Type B pancreatic cell (in vitro differentiated cells): ENCODE data around the gene NSD2. TPM values are rescaled to one million over a fixed set of nuclear protein-coding genes. Genes with fewer than 3 reads are reported as not detected.

Source experiments
- DNase-seq: peaks from one replicate; pipeline ENCODE4 v3.0.0; 2021; ENCODE audit warnings: mixed read lengths; ENCODE audit not compliant: unreplicated experiment; ENCODE audit errors: extremely low spot score
- H3K27ac Mint-ChIP-seq: 2 replicates; pipeline ENCODE4 v1.8.0; 2021; ENCODE audit warnings: mild to moderate bottlenecking, mixed read lengths
- H3K27me3 Mint-ChIP-seq: 2 replicates; pipeline ENCODE4 v1.8.0; 2021; ENCODE audit warnings: mixed read lengths
- H3K36me3 Mint-ChIP-seq: 2 replicates; pipeline ENCODE4 v1.8.0; 2021; ENCODE audit warnings: mixed read lengths
- H3K4me1 Mint-ChIP-seq: one replicate; pipeline ENCODE4 v1.8.0; 2021; ENCODE audit warnings: mixed read lengths; ENCODE audit not compliant: unreplicated experiment
- H3K4me3 Mint-ChIP-seq: 2 replicates; pipeline ENCODE4 v1.8.0; 2021; ENCODE audit warnings: mild to moderate bottlenecking, mixed read lengths
- H3K9me3 Mint-ChIP-seq: 2 replicates; pipeline ENCODE4 v1.8.0; 2021; ENCODE audit warnings: mixed read lengths
- total RNA-seq: library from RNA; stranded (reverse); gene quantifications from 2 replicates; pipeline ENCODE4 v1.2.1, GENCODE V29; 2021; ENCODE audit warnings: low replicate concordance
- TF ChIP-seq, protein P1 (sequence below): fragments of 200-600 bp; sonication (generic); conservative IDR thresholded peaks from 2 replicates; pipeline ENCODE4 v1.5.0; 2021; ENCODE audit warnings: antibody characterized with exemption, mild to moderate bottlenecking

The NSD2 gene
- total RNA-seq, 1 donor from 2014 or later = 156 TPM

GRCh38 chr4:1837069-1837468 is 34.1 kb upstream of the NSD2 start:
- no peaks in the 10 kb centered on the region for H3K27me3 Mint-ChIP-seq
- H3K4me1 Mint-ChIP-seq = no peaks in the 10 kb centered on the region
- DNase-seq = no peak
- TF ChIP-seq, protein P1, sequence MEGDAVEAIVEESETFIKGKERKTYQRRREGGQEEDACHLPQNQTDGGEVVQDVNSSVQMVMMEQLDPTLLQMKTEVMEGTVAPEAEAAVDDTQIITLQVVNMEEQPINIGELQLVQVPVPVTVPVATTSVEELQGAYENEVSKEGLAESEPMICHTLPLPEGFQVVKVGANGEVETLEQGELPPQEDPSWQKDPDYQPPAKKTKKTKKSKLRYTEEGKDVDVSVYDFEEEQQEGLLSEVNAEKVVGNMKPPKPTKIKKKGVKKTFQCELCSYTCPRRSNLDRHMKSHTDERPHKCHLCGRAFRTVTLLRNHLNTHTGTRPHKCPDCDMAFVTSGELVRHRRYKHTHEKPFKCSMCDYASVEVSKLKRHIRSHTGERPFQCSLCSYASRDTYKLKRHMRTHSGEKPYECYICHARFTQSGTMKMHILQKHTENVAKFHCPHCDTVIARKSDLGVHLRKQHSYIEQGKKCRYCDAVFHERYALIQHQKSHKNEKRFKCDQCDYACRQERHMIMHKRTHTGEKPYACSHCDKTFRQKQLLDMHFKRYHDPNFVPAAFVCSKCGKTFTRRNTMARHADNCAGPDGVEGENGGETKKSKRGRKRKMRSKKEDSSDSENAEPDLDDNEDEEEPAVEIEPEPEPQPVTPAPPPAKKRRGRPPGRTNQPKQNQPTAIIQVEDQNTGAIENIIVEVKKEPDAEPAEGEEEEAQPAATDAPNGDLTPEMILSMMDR = no peak
- no peaks in the 10 kb centered on the region for H3K9me3 Mint-ChIP-seq
- no peak overlapping the region for H3K27ac Mint-ChIP-seq
- H3K36me3 Mint-ChIP-seq = peaks cover 4% of the 10 kb centered on the region
- no peak overlapping the region for H3K4me3 Mint-ChIP-seq

GRCh38 chr4:1839282-1839681 is 31.9 kb upstream of the NSD2 start:
- peaks cover 4% of the 10 kb centered on the region for H3K36me3 Mint-ChIP-seq
- H3K4me3 Mint-ChIP-seq = no peak overlapping the region
- H3K9me3 Mint-ChIP-seq = no peaks in the 10 kb centered on the region
- TF ChIP-seq, protein P1 = no peak
- DNase-seq = no peak
- no peaks in the 10 kb centered on the region for H3K27me3 Mint-ChIP-seq
- peak overlapping the region; percentile 3 for H3K27ac Mint-ChIP-seq
- no peaks in the 10 kb centered on the region for H3K4me1 Mint-ChIP-seq

GRCh38 chr4:1841201-1841886 is 29.8 kb upstream of the NSD2 start:
- H3K4me3 Mint-ChIP-seq = no peak overlapping the region
- H3K36me3 Mint-ChIP-seq = peaks cover under 1% of the 10 kb centered on the region
- TF ChIP-seq, protein P1 = no peak
- H3K9me3 Mint-ChIP-seq = no peaks in the 10 kb centered on the region
- DNase-seq = no peak
- no peaks in the 10 kb centered on the region for H3K4me1 Mint-ChIP-seq
- H3K27ac Mint-ChIP-seq = no peak overlapping the region
- no peaks in the 10 kb centered on the region for H3K27me3 Mint-ChIP-seq

DNA sequence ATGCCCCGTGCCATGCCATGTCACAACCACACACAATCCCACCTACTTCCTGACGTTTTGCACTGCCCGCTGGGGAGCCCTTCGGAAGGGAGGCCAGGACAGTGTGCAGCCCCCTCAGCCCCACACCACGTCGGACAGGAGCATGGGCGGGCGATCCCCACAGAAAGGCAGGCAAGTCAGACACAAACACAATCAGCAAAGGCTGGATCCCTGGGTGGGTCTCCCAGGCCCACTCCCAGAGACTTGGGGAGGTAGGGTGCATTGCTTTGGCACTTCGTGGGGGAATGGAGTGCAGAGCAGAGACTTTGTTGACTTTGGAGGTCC is 29.3 kb upstream of the NSD2 start:
- no peaks in the 10 kb centered on the region for H3K9me3 Mint-ChIP-seq
- no peaks in the 10 kb centered on the region for H3K27me3 Mint-ChIP-seq
- TF ChIP-seq, protein P1 = no peak
- H3K4me1 Mint-ChIP-seq = no peaks in the 10 kb centered on the region
- DNase-seq = no peak
- no peaks in the 10 kb centered on the region for H3K36me3 Mint-ChIP-seq
- H3K27ac Mint-ChIP-seq = no peak overlapping the region
- no peak overlapping the region for H3K4me3 Mint-ChIP-seq

DNA sequence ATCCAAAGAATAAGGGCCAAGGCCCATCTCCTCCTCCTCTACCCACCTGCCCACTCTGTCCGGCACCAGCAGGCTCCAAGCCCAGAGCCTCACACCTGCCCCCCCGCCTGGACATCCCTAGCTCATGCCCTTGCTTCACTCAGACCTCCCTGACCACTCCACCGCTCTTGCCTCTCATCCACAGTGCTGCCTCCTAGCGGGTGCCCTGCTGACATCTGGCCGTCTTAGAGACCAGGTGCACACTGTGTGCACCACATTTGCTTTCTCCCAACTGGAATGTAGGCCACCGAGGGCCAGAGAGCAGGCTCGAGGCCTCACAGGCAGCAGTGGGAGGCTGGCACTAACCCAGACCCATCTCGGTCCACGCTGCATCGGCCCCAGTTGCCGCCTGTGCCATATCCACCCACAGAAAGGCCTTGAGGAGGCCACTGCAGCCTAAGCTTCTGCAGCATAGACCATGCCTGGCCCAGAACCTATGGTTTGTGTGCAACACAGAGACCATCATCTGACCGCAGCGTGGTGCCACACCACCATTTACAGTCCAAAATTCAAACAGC is 28.8 kb upstream of the NSD2 start:
- Mint-ChIP-seq H3K4me1 (no peaks in the 10 kb centered on the region), H3K4me3 (no peak overlapping the region), H3K27me3 (no peaks in the 10 kb centered on the region), H3K27ac (no peak overlapping the region), H3K9me3 (no peaks in the 10 kb centered on the region), H3K36me3 (no peaks in the 10 kb centered on the region)
- DNase-seq = no peak
- TF ChIP-seq, protein P1 = no peak
